Omental fat pad (tissue), 4 donors: Measurements from ENCODE around the gene TAF11L6. TPM values are rescaled to one million over a fixed set of nuclear protein-coding genes. Genes with fewer than 3 reads are reported as not detected.
"Not testable (repeated sequence)": the region's sequence is repeated elsewhere in the genome, so short reads cannot be mapped to it uniquely, and the experiment has no call there.

Source experiments
- ATAC-seq: fragments of 150-250 bp; one replicate; pipeline ENCODE4 v1.9.1; 2016; ENCODE audit warnings: mild to moderate bottlenecking, moderate library complexity; ENCODE audit not compliant: low FRiP score
- DNase-seq: peaks from one replicate; pipeline ENCODE4 v3.0.0-alpha.2; 2019; ENCODE audit warnings: low spot score
- total RNA-seq, 4 donors: library from RNA; depleted of rRNA; stranded (reverse); fragments of >200 nt; gene quantifications; one replicate each; pipeline ENCODE4 v1.1.0, GENCODE V29; 2016
- TF ChIP-seq, protein P1 (sequence below), 3 donors: fragments of 450-650 bp; IDR thresholded peaks; one replicate each; pipeline ENCODE4 v1.5.1; 2016 to 2017; ENCODE audit warnings: antibody characterized with exemption in 3 of 3, mild to moderate bottlenecking in 3 of 3, moderate library complexity in 2 of 3

Gene TAF11L6
- total RNA-seq: not detected

DNA sequence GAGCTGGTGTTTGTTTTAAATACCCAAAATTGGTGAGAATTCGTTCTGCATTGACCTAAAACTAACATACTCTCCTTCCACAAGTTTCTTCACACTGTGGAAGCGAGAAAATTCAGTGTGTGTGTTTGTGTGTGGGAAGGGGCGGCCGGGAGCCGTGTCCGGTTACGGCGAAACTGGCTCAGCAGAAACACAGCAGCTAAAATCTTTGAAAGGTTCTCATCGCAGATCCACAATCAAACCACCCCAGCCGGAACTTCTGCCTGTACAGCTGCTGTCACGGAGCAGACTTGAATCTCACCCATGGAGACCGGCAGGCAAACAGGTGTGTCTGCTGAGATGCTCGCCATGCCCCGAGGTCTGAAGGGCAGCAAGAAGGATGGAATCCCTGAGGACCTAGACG lies at the start of gene TAF11L6:
TAF11L6 (plus strand) TSS at position 301 of the 400 bp plus-strand sequence.
- not testable (repeated sequence) for DNase-seq, ATAC-seq

DNA sequence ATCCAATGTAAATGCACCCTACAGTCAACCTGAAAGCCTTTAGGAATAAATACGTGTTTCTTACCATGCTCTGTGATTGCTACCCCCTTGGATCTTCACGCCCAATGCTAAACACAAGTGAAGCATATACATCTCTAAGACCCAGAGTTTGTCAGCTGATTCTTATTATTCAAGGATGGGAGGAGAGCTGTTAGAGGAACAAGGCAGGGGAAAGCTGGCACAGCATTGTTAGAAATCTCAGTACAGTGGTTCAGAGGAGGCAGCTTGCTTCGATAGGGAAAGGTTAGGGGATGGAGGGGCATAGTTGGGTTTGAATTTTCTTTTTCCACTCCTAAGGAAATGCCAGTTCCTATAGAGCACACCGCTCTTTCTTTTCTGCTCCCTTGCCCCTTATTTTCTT lies 47.1 kb upstream of the TAF11L6 start:
- TF ChIP-seq, protein P1, sequence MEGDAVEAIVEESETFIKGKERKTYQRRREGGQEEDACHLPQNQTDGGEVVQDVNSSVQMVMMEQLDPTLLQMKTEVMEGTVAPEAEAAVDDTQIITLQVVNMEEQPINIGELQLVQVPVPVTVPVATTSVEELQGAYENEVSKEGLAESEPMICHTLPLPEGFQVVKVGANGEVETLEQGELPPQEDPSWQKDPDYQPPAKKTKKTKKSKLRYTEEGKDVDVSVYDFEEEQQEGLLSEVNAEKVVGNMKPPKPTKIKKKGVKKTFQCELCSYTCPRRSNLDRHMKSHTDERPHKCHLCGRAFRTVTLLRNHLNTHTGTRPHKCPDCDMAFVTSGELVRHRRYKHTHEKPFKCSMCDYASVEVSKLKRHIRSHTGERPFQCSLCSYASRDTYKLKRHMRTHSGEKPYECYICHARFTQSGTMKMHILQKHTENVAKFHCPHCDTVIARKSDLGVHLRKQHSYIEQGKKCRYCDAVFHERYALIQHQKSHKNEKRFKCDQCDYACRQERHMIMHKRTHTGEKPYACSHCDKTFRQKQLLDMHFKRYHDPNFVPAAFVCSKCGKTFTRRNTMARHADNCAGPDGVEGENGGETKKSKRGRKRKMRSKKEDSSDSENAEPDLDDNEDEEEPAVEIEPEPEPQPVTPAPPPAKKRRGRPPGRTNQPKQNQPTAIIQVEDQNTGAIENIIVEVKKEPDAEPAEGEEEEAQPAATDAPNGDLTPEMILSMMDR (IDR thresholded peaks at IDR 0.05): no peak
- DNase-seq: no peak
- ATAC-seq: no peak

DNA sequence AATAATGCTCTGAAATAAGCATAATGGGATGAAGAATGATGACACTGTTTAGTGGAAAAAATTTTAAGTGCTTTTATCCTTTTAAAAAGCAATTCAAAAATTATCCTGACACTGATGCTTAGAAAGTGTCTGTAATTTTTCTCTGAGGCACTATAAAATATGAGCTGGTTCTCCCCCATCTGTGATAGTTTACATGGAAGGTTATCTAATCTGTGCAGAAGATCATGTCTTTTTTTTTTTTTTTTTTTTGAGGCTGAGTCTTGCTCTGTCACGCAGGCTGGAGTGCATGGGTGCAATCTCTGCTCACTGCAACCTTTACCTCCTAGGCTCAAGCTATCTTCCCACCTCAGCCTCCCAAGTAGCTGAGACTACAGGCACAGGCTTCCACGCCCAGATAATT lies 45.7 kb upstream of the TAF11L6 start:
- no peak for ATAC-seq
- TF ChIP-seq, protein P1 (IDR thresholded peaks at IDR 0.05): no peak
- no peak for DNase-seq

- DNase-seq, ATAC-seq: not testable (repeated sequence)
Measured at GRCh38 chr5:17486464-17487173, 41.9 kb upstream of the TAF11L6 start.

GRCh38 chr5:17487174-17487512 lies 41.3 kb upstream of the TAF11L6 start:
- DNase-seq (no peak), ATAC-seq (no peak)
- TF ChIP-seq, protein P1 (IDR thresholded peaks at IDR 0.05): no peak

DNA sequence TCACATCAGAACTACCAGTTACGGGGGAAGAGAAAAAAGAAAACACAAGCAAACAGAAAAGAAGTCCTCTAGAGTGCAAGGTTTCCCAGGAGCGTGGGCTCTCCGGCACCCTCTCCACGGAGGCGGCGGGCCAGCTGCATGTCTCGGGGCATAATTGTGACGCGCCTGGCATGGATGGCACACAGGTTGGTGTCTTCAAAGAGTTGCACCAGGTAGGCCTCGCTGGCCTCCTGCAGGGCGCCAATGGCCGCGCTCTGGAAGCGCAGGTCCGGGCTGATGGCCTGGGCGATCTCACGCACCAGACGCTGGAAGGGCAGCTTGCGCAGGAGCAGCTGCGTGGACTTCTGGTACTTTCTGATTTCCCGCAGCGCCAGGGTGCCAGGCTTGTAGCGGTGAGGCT lies 37.2 kb upstream of the TAF11L6 start:
- ATAC-seq, DNase-seq: not testable (repeated sequence)

- no peak for ATAC-seq
- no peak for DNase-seq
- TF ChIP-seq, protein P1 (IDR thresholded peaks at IDR 0.05): no peak
Measured at GRCh38 chr5:17492770-17493169, 35.7 kb upstream of the TAF11L6 start.

GRCh38 chr5:17497446-17497845 lies 31.0 kb upstream of the TAF11L6 start:
- TF ChIP-seq, protein P1 (IDR thresholded peaks at IDR 0.05): no peak
- DNase-seq: no peak
- ATAC-seq: no peak

DNA sequence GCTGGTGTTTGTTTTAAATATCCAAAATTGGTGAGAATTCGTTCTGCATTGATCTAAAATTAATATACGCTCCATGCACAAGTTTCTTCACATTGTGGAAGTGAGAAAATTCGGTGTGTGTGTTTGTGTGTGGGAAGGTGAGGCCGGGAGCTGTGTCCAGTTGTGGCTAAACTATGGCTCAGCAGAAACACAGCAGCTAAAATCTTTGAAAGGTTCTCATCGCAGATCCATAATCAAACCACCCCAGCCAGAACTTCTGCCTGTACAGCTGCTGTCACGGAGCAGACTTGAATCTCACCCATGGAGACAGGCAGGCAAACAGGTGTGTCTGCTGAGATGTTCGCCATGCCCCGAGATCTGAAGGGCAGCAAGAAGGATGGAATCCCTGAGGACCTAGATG lies 30.5 kb upstream of the TAF11L6 start, which contains the start of gene TAF11L2:
TAF11L2 (plus strand) TSS at position 301 of the 400 bp plus-strand sequence.
- DNase-seq, ATAC-seq: not testable (repeated sequence)
